ENCODE data around the gene NOL12. TPM values are rescaled to one million over a fixed set of nuclear protein-coding genes. Genes with fewer than 3 reads are reported as not detected.

The NOL12 gene
- total RNA-seq, 1 experiment from 2014 or later: 30.4 TPM

GRCh38 chr22:37659897-37660708, 26.0 kb upstream of the NOL12 start:
- Histone ChIP-seq H3K23me2 (ENCODE audit: insufficient read length, low read depth, low read length, poor library complexity, severe bottlenecking) (peaks cover 7% of the 10 kb centered on the region), H3K27me3 (ENCODE audit: insufficient read depth, low read length) (no peaks in the 10 kb centered on the region), H3K4ac (ENCODE audit: low read depth, low read length) (no peak overlapping the region), H3K18ac (ENCODE audit: insufficient read length, low read depth, low read length) (no peak overlapping the region), H3K4me1 (ENCODE audit: insufficient read depth, low read length) (peaks cover 2% of the 10 kb centered on the region; the same call in 1 of the 2 replicates), H3K56ac (ENCODE audit: insufficient read length, low read depth, low read length) (no peak overlapping the region), H2BK5ac (ENCODE audit: insufficient read length, low read length) (no peak overlapping the region), H2AFZ (ENCODE audit: low read length) (no peak overlapping the region), H2BK12ac (ENCODE audit: insufficient read length, low read depth, low read length) (no peak overlapping the region), H2BK15ac (ENCODE audit: low read depth, low read length) (no peak overlapping the region), H4K5ac (ENCODE audit: insufficient read length, low read depth, low read length) (no peak overlapping the region), H3K9me3 (ENCODE audit: control insufficient read depth, low read depth, low read length) (no peaks in the 10 kb centered on the region), H4K8ac (replicated peaks; ENCODE audit: insufficient read length, low read depth, low read length) (no peak overlapping the region), H3K9ac (ENCODE audit: extremely low read depth, insufficient read length, low read length) (peak overlapping the region; percentile 42), H2BK20ac (ENCODE audit: low read depth, low read length, poor library complexity, severe bottlenecking) (no peak overlapping the region), H2BK120ac (ENCODE audit: low read depth, low read length, poor library complexity, severe bottlenecking) (no peak overlapping the region), H4K91ac (ENCODE audit: insufficient read length, low read depth, low read length) (no peak overlapping the region), H3K27ac (ENCODE audit: insufficient read length, low read depth, low read length) (no peak overlapping the region), H3K79me2 (ENCODE audit: insufficient read depth, low read length) (peaks cover 27% of the 10 kb centered on the region; the same call in 1 of the 2 replicates), H3K79me1 (ENCODE audit: insufficient read depth, low read depth, low read length, poor library complexity, severe bottlenecking) (peaks cover 15% of the 10 kb centered on the region), H3K14ac (ENCODE audit: insufficient read depth, low read length) (no peak overlapping the region), H3K23ac (ENCODE audit: insufficient read length, low read depth, low read length) (no peak overlapping the region), H2AK5ac (ENCODE audit: insufficient read length, low read length) (no peak overlapping the region), H3K4me2 (ENCODE audit: insufficient read depth, insufficient read length, low read length) (peak overlapping the region; percentile 95), H3T11ph (ENCODE audit: low read length) (no peak overlapping the region), H4K20me1 (ENCODE audit: control insufficient read depth, insufficient read depth, insufficient read length) (no peaks in the 10 kb centered on the region)
- H3K36me3 Mint-ChIP-seq (ENCODE audit: insufficient read depth in 1 of 3, low read depth in 3 of 3): peaks cover 2 to 17% (median 14%) of the 10 kb centered on the region in 3 experiments; a peak in 6 of 7 replicates
- no peaks in the 10 kb centered on the region for H3K27me3 Mint-ChIP-seq (ENCODE audit: low read depth)
- DNase-seq: no peak
- H3K4me3 Mint-ChIP-seq: peak overlapping the region; percentile 88 to 91
- no CpG with 5 or more reads among the region's 14 CpGs for whole genome bisulfite sequencing (ENCODE audit: extremely low coverage, insufficient read length, low lambda C conversion rate)
- peaks cover 22 to 23% of the 10 kb centered on the region in 2 experiments for H3K4me1 Mint-ChIP-seq
- TF ChIP-seq CTCF (conservative IDR thresholded peaks at IDR 0.05): no peak
- no peak overlapping the region for H3K27ac Mint-ChIP-seq
- H3K9me3 Mint-ChIP-seq: no peaks in the 10 kb centered on the region; a peak in 1 of 5 replicates

All from H9 (cell line).